ENCODE data around the gene LLGL1.

- no peak for TF ChIP-seq EP300 (IDR thresholded peaks at IDR 0.05; ENCODE audit: low read depth)
- no peak for TF ChIP-seq CTCF (IDR thresholded peaks at IDR 0.05)
- no peak for TF ChIP-seq POLR2A (IDR thresholded peaks at IDR 0.05)
Observed at GRCh38 chr17:18194394-18194793, 31.0 kb upstream of the LLGL1 start.

Measured in transverse colon (tissue), 3 donors.